GM19397 (cell line): ENCODE data around the gene FAM181B.
"Not testable (repeated sequence)": the region's sequence is repeated elsewhere in the genome, so short reads cannot be mapped to it uniquely, and the experiment has no call there.

ENCODE experiments used
- ATAC-seq: cut with Tn5 transposase; IDR thresholded peaks from one replicate; pipeline ENCODE4 v1.9.1; 2021; ENCODE audit warnings: mild to moderate bottlenecking, moderate library complexity; ENCODE audit not compliant: unreplicated experiment

FAM181B gene

GRCh38 chr11:82732734-82733443, 775 bp downstream of the FAM181B start:
- ATAC-seq, result no peak

GRCh38 chr11:82732348-82732733, 1.3 kb downstream of the FAM181B start:
- no peak for ATAC-seq

DNA sequence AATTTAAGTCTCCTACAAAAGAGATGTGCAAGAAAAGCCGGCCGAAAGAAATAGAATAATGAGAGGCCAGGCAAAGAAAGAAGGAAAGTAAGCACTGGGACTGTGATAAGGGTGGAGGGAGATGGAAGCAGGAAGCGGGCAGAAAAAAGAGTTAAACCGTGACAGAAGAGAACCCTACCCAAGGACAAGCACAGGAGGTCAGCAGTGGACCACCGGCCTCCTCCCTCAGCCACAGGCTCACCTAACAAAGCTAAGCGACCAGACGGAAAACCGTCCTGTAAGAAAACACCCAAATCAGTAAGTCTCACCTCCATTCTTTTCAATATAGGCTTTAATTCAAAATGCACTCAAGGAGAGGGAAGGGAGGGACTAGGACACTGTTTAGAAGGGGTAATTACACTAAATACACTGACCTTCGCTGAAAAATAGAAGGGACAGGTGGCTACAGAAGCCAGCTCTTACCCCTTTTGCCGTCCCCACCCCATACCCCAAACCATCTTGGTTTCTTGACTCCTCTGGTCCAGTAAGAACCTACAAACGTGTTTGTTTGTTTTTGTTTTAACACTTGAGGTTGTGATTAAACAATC, 1.9 kb downstream of the FAM181B start:
- no peak for ATAC-seq

- no peak for ATAC-seq
Observed at GRCh38 chr11:82730754-82731153, 2.9 kb downstream of the FAM181B start.

DNA sequence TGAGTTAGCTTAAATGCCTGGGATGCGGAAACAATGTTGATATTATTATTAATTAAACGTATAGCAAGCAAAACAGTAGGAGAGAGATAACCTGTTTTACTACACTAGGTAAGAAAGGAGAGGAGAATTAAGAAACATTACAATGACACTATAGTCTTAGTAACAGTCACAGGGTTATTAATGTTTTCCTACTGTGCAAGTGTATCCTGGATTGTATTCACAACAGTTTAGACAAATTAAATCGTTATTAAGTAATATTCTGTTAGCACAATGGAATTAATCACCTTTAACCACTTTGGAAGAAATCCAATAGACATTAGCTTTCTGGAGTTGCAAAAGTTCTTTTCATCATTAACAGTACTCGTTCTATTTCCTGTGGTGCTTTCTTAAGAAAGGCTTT, 3.4 kb downstream of the FAM181B start:
- ATAC-seq, result no peak

- no peak for ATAC-seq
Observed at GRCh38 chr11:82724026-82724425, 9.6 kb downstream of the FAM181B start.

- ATAC-seq, result no peak
Observed at GRCh38 chr11:82722231-82722630, 11.4 kb downstream of the FAM181B start.

DNA sequence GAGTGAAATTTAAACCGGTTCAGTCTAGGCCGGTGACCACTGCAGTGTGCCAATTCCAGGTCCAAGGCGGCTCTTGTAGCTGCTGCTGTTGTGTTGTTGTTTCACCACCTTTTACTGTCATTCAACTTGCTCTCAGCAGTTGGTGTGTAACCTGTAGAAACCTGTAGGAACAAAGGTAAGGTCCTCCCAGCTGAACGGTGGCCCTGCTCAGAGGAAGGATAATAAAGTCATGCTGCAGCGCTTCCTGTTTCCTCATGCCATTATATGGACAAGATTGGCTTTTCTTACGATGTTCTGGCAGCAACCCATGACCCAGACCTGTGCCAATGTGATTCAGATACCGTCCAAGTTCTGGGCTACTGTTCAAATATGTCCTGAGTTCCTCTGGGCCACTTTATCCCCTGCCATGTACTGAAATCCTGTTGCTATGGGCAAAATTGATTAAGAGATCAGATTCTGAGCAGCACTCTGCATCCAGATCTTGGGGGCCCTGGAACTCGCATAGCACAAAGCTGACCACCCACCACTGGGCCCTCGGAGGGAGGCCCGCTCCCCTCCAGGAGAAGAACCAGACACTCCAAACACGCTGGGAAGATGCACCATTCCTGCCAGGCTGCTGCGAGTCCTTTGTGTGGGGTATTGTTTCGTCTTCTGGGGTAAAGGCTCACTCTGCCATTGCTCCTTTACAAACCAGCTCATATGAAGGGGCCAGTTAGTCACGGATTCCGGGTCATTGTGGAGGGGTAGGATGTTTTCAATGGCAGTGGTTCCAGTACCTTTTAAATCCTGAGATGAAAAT, 13.2 kb downstream of the FAM181B start:
- ATAC-seq, result no peak

DNA sequence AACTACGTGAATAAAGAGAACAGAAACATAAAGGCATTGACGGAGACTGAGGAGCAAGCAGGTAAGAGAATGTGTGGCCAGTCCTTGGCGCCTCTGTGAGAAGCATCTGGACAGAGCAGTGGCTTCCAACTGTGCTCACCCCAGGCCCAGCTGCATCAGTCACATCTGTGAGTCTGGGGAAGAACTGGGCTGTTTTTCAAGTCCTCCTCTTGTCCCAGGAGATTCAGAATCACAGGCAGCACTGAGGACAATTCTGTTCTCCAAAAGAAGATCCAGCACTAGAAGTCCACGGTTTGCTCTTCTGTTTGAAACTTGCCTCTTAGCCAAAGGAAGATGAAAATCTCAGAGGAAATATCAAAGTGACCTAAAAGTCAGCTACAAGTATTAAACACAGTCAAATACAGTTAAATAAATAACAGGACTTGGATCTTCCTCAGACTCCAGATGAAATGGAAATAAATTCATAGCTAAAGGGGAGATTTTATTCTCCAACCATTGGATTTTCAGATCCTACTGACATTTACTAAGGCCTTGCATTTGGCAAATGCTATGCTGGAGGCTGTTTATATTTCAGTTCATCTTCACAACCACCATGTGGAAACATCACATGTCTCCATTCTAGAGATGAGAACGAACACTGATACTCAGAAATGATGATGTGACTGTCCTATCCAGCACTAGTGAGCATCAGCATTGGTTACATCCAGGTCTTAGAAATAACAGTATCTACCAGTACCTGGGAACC, 14.1 kb downstream of the FAM181B start:
- no peak for ATAC-seq

GRCh38 chr11:82718821-82719220, 14.8 kb downstream of the FAM181B start:
- no peak for ATAC-seq

GRCh38 chr11:82718307-82718706, 15.4 kb downstream of the FAM181B start:
- peak; percentile 69 for ATAC-seq

- no peak for ATAC-seq
Observed at GRCh38 chr11:82714346-82715174, 19.1 kb downstream of the FAM181B start.

- no peak for ATAC-seq
Observed at GRCh38 chr11:82711648-82712047, 22.0 kb downstream of the FAM181B start.

- no peak for ATAC-seq
Observed at GRCh38 chr11:82703796-82704195, 29.9 kb downstream of the FAM181B start.

DNA sequence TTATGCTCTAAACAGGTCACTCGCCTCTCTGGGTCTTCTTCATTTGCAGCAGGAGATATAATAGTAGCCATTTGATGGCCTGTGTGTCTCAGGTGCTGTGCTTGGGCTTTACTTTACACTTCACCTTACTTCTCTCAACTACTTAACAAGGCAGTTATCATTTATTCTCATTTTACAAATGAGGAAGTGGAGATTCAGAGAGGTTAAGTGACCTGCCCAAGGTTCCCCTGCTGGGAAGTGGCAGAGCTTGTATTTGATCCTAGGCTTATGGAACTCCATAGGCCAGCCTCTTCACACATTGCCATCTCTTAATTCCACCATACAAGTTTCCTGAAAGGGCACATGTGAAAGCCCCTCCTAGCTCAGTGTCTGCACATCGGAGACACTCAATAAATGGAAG, 30.4 kb downstream of the FAM181B start:
- no peak for ATAC-seq

DNA sequence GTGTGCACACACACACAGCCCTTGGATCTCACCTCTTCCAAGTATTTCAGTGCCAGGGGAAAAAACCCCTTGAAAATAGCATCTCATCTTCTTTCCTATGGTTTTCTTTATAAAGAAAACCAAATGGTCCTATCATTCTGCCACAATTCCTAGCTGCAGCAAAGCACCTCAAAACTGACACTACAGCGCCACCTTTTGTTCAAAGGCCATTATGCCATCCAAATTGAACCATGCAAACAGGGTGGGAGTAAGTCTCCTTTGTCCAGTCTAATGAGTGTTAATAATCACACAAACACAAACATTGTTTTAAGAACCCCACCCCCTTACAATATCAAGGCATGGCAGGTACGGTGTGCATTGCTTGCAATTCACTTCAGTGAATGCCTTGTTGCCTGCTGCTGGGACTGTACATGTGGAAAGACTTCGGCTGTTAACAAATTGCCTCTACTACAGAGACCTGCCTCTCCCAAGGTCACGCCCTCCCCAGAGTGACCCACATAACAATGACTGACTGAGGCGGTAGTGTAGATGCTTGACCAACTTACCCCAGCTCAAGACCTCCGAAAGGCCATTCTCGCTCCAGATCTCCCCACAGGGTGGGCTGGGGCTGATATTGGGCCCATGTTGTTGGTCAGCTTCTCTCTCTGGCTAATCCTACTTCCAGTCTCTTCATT, 31.7 kb downstream of the FAM181B start:
- ATAC-seq, result no peak

GRCh38 chr11:82698576-82699352, 34.9 kb downstream of the FAM181B start:
- no peak for ATAC-seq

- no peak for ATAC-seq
Observed at GRCh38 chr11:82692981-82693380, 40.7 kb downstream of the FAM181B start.

- ATAC-seq, result not testable (repeated sequence)
Observed at GRCh38 chr11:82689347-82689746, 44.3 kb downstream of the FAM181B start.
